Gastrocnemius medialis (tissue), 4 donors: Measurements from ENCODE around the gene TMEM53. TPM values are rescaled to one million over a fixed set of nuclear protein-coding genes. Genes with fewer than 3 reads are reported as not detected.

Experiments used
- ATAC-seq, 2 donors: fragments of 150-250 bp; one replicate each; pipeline ENCODE4 v1.9.1; 2016
- DNase-seq, 2 donors: peaks; one replicate each; pipeline ENCODE4 v3.0.0-alpha.2; 2019
- H3K27ac ChIP-seq, 4 donors: fragments of 200-600 bp; sonication (generic); 1 replicate in 1 of 4; 2 replicates in 3 of 4; pipeline ENCODE4 v1.5.1; 2016 to 2018; ENCODE audit warnings: mild to moderate bottlenecking in 2 of 4, moderate library complexity in 1 of 4
- H3K27me3 ChIP-seq, 3 donors: fragments of 200-600 bp; sonication (generic) in 2 of 3; 1 replicate in 1 of 3; 2 replicates in 2 of 3; pipeline versions ENCODE4 v1.5.1 to v1.6.0; 2016 to 2019; ENCODE audit warnings: mild to moderate bottlenecking in 1 of 3, moderate library complexity in 1 of 3
- H3K36me3 ChIP-seq, 2 donors: fragments of 200-600 bp; sonication (generic) in 1 of 2; one replicate each; pipeline ENCODE4 v1.5.1; 2017 to 2018
- H3K4me1 ChIP-seq, 2 donors: fragments of 200-600 bp; sonication (generic) in 1 of 2; one replicate each; pipeline ENCODE4 v1.5.1; 2016 to 2017; ENCODE audit warnings: mild to moderate bottlenecking in 2 of 2
- H3K4me3 ChIP-seq, 4 donors: fragments of 200-600 bp; sonication (generic) in 3 of 4; 1 replicate in 1 of 4; 2 replicates in 3 of 4; pipeline ENCODE4 v1.5.1; 2016 to 2019; ENCODE audit warnings: mild to moderate bottlenecking in 2 of 4
- H3K9me3 ChIP-seq, 3 donors: fragments of 200-600 bp; sonication (generic) in 2 of 3; 1 replicate in 1 of 3; 2 replicates in 2 of 3; pipeline ENCODE4 v1.5.1; 2016 to 2019
- POLR2A ChIP-seq, 2 donors: fragments of 450-650 bp; IDR thresholded peaks; one replicate each; pipeline ENCODE4 v1.6.1; 2017; ENCODE audit warnings: antibody characterized with exemption in 2 of 2, mild to moderate bottlenecking in 2 of 2, moderate library complexity in 2 of 2
- in situ Hi-C, 4 donors: fragments of 200-750 bp; cut with MboI; loops; one replicate each; pipeline versions ENCODE4 v1.15.0 to v1.8.0; 2017; ENCODE audit warnings: low sequenced_read_pairs in 4 of 4
- intact Hi-C: fragments of 100-400 bp; cut with DNase I; formaldehyde crosslinking; loops from one replicate; pipeline ENCODE4 v1.15.1; 2023; ENCODE audit warnings: low total_unique reads
- total RNA-seq, 4 donors: library from RNA; depleted of rRNA; stranded (reverse); fragments of >200 nt; gene quantifications; one replicate each; pipeline versions ENCODE4 v1.1.0 to v1.2.3, GENCODE V29; 2016
- TF ChIP-seq, protein P1 (sequence below), 5 experiments: fragments of 450-650 bp in 3 of 5; fragments of 200-600 bp in 2 of 5; sonication (generic) in 2 of 5; IDR thresholded peaks in 4 of 5; conservative IDR thresholded peaks in 1 of 5; 1 replicate in 4 of 5; 2 replicates in 1 of 5; pipeline ENCODE4 v1.5.1; 2016 to 2019; ENCODE audit warnings: antibody characterized with exemption in 5 of 5, mild to moderate bottlenecking in 3 of 5, moderate library complexity in 3 of 5

The TMEM53 gene
- total RNA-seq, 4 donors from 2014 or later: 2.6 to 5.9 (median 4.2) TPM

DNA sequence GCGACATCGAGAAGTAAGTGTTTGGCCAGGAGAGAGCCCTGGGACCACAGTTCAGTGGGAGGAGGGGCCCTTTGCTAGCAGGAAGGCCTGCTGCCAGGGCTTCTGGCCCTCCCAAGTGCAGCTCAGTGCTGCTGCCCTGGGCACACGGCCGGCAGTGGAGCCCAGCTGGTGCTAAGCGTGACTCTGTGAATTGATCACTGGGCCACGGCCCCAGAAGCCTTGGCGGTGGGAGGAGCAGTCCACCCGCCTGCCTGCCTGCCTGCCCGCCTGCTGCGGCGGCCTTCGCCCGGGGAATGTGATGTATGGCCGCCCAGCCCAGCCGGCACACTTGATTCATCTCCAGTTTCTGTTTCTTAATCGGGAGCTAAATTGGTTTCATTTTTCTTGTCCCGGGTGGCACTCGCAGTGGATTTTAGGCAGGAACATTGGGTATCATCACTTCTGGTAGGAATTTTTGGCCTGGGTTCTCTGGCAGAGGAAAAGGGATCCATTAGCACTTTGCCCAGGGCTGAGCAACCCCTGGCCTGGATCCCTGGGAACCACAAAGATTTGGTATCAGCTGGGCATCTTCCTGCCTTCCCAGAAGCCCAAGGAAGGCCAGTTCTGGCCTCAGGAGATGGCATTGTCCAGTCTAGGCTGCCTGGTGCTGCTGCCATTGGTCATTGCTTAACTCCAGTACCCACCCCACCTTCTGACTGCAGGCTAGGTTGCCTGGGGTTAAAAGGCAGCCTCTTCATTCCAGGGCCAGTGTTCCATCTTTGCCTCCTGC is 28.6 kb downstream of the TMEM53 start:
- H3K27ac ChIP-seq: peak overlapping the region; percentile 81 to 86 (median 84)
- H3K9me3 ChIP-seq: no peaks in the 10 kb centered on the region
- TF ChIP-seq POLR2A (IDR thresholded peaks at IDR 0.05): no peak
- TF ChIP-seq, protein P1, sequence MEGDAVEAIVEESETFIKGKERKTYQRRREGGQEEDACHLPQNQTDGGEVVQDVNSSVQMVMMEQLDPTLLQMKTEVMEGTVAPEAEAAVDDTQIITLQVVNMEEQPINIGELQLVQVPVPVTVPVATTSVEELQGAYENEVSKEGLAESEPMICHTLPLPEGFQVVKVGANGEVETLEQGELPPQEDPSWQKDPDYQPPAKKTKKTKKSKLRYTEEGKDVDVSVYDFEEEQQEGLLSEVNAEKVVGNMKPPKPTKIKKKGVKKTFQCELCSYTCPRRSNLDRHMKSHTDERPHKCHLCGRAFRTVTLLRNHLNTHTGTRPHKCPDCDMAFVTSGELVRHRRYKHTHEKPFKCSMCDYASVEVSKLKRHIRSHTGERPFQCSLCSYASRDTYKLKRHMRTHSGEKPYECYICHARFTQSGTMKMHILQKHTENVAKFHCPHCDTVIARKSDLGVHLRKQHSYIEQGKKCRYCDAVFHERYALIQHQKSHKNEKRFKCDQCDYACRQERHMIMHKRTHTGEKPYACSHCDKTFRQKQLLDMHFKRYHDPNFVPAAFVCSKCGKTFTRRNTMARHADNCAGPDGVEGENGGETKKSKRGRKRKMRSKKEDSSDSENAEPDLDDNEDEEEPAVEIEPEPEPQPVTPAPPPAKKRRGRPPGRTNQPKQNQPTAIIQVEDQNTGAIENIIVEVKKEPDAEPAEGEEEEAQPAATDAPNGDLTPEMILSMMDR (IDR thresholded peaks at IDR 0.05 in 4 of 5, conservative IDR thresholded peaks at IDR 0.05 in 1 of 5): no peak
- peak overlapping the region in 2 of 4 donors; percentile 1 to 11 for H3K4me3 ChIP-seq
- H3K36me3 ChIP-seq: peaks cover 0 to 51% of the 10 kb centered on the region in 2 donors
- in situ Hi-C loops: no loop called here
- ATAC-seq (peak; percentile 61 to 64), DNase-seq (peak; percentile 58 to 70)
- no peaks in the 10 kb centered on the region for H3K27me3 ChIP-seq
- intact Hi-C loops: no loop called here
- peaks cover 63 to 78% of the 10 kb centered on the region in 2 donors for H3K4me1 ChIP-seq

DNA sequence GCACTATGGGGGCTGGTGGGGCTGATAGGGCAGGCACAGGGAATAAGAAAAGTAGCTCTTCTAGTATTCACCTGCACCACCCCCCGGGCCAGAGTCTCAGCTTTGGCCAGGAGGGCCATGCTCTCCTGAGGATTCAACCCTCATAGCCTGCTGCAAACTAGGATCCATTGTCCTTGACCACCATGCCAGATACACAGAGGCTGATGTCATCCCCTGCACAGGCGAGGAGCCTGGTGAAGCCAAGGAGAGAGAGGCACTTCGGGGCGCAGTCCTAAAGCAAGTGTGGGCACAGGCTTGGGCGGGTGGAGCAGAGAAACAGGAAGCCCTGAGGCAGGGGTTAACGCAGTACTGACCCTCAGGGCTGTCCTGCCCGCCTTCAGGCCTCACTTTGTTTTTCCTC is 29.5 kb downstream of the TMEM53 start:
- no peak for DNase-seq
- Histone ChIP-seq H3K9me3 (no peaks in the 10 kb centered on the region), H3K36me3 (peaks cover 0 to 46% of the 10 kb centered on the region in 2 donors), H3K27me3 (no peaks in the 10 kb centered on the region), H3K4me3 (no peak overlapping the region), H3K4me1 (peaks cover 71 to 84% of the 10 kb centered on the region in 2 donors), H3K27ac (peak overlapping the region; percentile 81 to 86 (median 84))
- TF ChIP-seq, protein P1 (IDR thresholded peaks at IDR 0.05 in 4 of 5, conservative IDR thresholded peaks at IDR 0.05 in 1 of 5): no peak
- TF ChIP-seq POLR2A (IDR thresholded peaks at IDR 0.05): no peak
- no peak for ATAC-seq
- intact Hi-C loops: no loop called here
- in situ Hi-C loops: no loop called here

DNA sequence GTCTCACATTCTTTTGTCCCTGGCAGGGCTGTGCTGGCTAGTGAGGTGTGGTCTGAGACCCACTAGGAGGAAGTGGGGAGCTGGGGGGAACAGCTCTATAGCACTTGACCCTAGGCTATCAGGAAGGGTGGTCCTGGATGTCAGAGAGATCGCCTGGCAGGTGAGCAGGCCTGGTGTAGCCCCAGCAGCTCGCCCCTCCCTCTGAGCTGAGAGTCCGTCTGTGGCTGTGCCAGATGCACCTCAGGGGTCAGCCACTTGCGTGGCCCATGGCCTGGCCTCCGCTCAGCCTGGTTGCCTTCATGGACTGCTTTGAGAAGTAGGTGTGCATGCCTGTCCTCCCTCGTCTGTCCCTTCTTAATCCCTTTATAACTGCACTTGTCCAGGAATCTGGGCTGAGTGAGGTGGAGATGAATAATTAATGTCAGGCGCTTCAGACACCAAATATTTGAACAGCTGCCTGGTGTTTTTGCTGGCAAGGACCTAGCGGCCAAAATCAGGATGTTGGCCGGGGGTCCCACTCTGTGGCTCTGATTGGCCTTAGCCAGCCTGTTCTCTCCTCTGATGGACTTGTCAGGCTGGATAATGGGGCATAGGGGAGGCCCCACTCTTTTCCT is 30.5 kb downstream of the TMEM53 start:
- intact Hi-C loops: no loop called here
- Histone ChIP-seq H3K27ac (peak overlapping the region; percentile 81 to 86 (median 84)), H3K4me1 (peaks cover 80 to 92% of the 10 kb centered on the region in 2 donors), H3K4me3 (no peak overlapping the region), H3K36me3 (peaks cover 0 to 46% of the 10 kb centered on the region in 2 donors), H3K9me3 (no peaks in the 10 kb centered on the region), H3K27me3 (no peaks in the 10 kb centered on the region)
- ATAC-seq (no peak), DNase-seq (no peak)
- in situ Hi-C loops: no loop called here
- TF ChIP-seq, protein P1 (IDR thresholded peaks at IDR 0.05 in 4 of 5, conservative IDR thresholded peaks at IDR 0.05 in 1 of 5): no peak
- TF ChIP-seq POLR2A (IDR thresholded peaks at IDR 0.05): no peak

DNA sequence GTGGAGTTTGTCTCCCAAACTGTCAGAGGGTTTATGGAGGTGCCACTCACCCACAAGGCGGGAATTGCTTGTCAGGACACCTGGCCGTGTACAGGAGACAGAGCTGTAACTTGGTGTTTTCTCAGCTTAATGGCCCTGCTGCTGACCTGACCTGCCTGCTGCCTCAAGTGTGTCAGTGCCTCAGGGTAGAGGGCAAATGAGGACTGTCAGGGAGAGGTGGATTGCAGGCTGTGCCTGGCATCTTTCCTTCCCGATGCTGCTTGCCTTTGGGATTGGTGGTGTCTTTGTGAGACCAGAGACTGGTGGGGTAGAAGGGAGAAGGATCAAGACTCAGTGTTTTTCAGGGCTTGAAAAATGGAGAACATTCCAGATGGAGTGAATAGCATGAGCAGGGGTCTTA is 31.4 kb downstream of the TMEM53 start:
- Histone ChIP-seq H3K36me3 (peaks cover 0 to 49% of the 10 kb centered on the region in 2 donors), H3K4me3 (no peak overlapping the region), H3K27ac (peak overlapping the region in 3 of 4 donors; percentile 81 to 86 (median 84)), H3K27me3 (no peaks in the 10 kb centered on the region), H3K4me1 (peaks cover 89 to 92% of the 10 kb centered on the region in 2 donors), H3K9me3 (no peaks in the 10 kb centered on the region)
- TF ChIP-seq POLR2A (IDR thresholded peaks at IDR 0.05): no peak
- TF ChIP-seq, protein P1 (IDR thresholded peaks at IDR 0.05 in 4 of 5, conservative IDR thresholded peaks at IDR 0.05 in 1 of 5): no peak
- in situ Hi-C loops: no loop called here
- DNase-seq (peak in 1 of 2 donors; percentile 27), ATAC-seq (no peak)
- intact Hi-C loops: no loop called here
